ENCODE results near the gene FBXO9.

GRCh38 chr6:53059648-53060589 is 5.3 kb upstream of the FBXO9 start:
- TF ChIP-seq CTCF (IDR thresholded peaks at IDR 0.05), result no peak
- no peak for TF ChIP-seq POLR2A (IDR thresholded peaks at IDR 0.05)
